ENCODE results near the gene IL1RN. TPM values are rescaled to one million over a fixed set of nuclear protein-coding genes. Genes with fewer than 3 reads are reported as not detected.

The IL1RN gene
- total RNA-seq, 4 donors from 2014 or later = 0.46 to 32.9 (median 2.7) TPM

DNA sequence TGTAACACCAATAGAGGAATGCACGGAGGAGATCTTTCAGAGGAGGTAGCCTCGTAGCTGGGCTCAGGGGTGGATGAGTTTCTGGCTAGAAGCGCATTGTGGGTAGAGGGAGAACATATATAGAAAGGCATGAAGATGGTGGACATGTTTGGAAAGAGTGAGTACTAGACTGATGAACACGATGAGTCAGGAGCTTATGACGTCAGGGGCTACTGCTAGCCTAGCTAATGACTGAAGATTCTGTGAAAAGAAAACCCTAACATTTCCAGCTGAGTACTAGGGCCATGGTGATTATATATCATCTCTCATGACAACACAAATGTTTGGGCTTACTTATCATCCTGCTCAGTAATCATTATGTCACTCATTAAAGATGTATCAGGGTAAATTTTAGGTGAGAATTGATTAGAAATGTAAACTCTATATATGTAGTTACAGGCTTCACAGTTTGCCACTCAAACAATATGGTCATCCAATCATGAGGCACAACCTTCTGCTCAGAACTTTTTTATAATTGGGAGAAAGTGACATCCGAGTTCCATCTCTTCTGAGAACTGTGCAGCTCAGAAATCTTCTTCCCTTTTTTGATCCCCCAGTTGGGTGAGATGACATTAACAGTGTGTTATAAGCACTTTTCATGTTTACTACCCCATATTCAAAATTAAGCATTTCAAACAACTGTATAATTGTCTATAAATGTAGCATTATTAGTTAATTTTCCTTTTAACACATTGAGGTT is 22.2 kb upstream of the IL1RN start:
- WGBS, 2 donors (ENCODE audit: low coverage in 1 of 2) = 51 to 77% methylated on average over 6 of the region's 6 CpGs
- no peak for TF ChIP-seq CTCF (IDR thresholded peaks at IDR 0.05)
- no peak for TF ChIP-seq POLR2A (IDR thresholded peaks at IDR 0.05)
- no peak for TF ChIP-seq POLR2AphosphoS5 (IDR thresholded peaks at IDR 0.05)
- TF ChIP-seq EP300 (IDR thresholded peaks at IDR 0.05) = no peak
- no peak overlapping the region for H3K27ac ChIP-seq
- peaks cover 0 to 18% (median 0%) of the 10 kb centered on the region in 3 donors for H3K9me3 ChIP-seq
- H3K4me1 ChIP-seq = no peaks in the 10 kb centered on the region
- H3K27me3 ChIP-seq = no peaks in the 10 kb centered on the region
- no peak for ATAC-seq
- no peak overlapping the region for H3K4me3 ChIP-seq
- no peaks in the 10 kb centered on the region for H3K36me3 ChIP-seq

DNA sequence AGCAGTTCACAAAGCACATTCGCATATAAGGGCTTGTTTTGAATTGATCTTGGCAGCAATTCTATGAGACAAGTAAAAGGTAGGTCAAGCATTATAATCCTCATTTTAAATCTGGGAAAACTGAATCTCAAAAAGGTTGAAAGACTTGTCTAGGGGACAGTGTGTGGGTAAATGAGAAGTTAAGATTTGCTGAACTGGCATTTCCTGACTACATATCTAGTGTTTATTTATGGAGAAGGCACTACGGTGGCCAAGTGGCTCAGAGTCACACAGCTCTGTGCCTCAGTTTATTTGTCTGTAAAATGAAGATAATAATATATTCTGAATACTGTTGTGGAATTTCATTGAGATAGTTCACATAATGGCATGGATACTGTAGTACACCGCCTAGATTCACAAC is 16.3 kb upstream of the IL1RN start:
- no peak overlapping the region for H3K4me3 ChIP-seq
- no peaks in the 10 kb centered on the region for H3K36me3 ChIP-seq
- no peak for TF ChIP-seq POLR2AphosphoS5 (IDR thresholded peaks at IDR 0.05)
- no peak for TF ChIP-seq EP300 (IDR thresholded peaks at IDR 0.05)
- no peak for TF ChIP-seq POLR2A (IDR thresholded peaks at IDR 0.05)
- no peak for TF ChIP-seq CTCF (IDR thresholded peaks at IDR 0.05)
- H3K4me1 ChIP-seq = no peaks in the 10 kb centered on the region
- no peaks in the 10 kb centered on the region for H3K9me3 ChIP-seq
- no peak overlapping the region for H3K27ac ChIP-seq
- H3K27me3 ChIP-seq = peaks cover 3% of the 10 kb centered on the region
- no peak for ATAC-seq
- 61 to 73% methylated on average over 3 of the region's 3 CpGs for WGBS, 2 donors (ENCODE audit: low coverage in 1 of 2)

DNA sequence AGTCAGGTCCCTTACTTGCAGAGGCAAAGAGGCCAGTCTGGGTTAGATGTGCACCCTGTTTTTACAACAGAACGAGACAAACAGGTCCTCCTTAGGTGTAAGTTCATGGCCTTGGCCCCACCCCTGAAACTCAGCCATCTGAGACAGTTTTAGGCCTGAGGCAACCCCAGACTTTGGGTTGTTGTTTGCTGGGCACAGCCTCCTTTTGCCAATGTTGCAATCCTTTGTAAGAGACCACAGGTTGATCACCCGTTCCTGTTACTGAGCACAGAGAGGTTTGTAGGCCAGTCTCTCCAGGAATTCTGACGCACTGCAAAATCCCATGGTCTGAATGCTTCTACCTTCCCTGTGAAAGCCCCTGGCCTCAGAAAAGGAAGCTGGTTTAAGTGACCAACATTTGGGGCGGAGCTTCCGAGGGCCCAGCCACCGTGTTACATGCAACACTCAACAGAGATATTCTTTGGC is 15.5 kb upstream of the IL1RN start:
- Histone ChIP-seq H3K9me3 (no peaks in the 10 kb centered on the region), H3K36me3 (no peaks in the 10 kb centered on the region), H3K4me3 (no peak overlapping the region), H3K4me1 (no peaks in the 10 kb centered on the region), H3K27me3 (peaks cover 3% of the 10 kb centered on the region), H3K27ac (no peak overlapping the region)
- TF ChIP-seq POLR2A (IDR thresholded peaks at IDR 0.05) = no peak
- no peak for TF ChIP-seq POLR2AphosphoS5 (IDR thresholded peaks at IDR 0.05)
- no peak for TF ChIP-seq CTCF (IDR thresholded peaks at IDR 0.05)
- no peak for TF ChIP-seq EP300 (IDR thresholded peaks at IDR 0.05)
- WGBS, 2 donors (ENCODE audit: low coverage in 1 of 2) = 51% methylated on average over 5 of the region's 6 CpGs; no CpG with 5 or more reads in 1 of the 2 donors
- ATAC-seq = no peak

GRCh38 chr2:113112441-113112840 is 15.0 kb upstream of the IL1RN start:
- H3K27ac ChIP-seq = no peak overlapping the region
- no peak for ATAC-seq
- WGBS, 2 donors (ENCODE audit: low coverage in 1 of 2) = 73 to 87% methylated on average over 6 to 8 of the region's 8 CpGs
- no peaks in the 10 kb centered on the region for H3K36me3 ChIP-seq
- no peak overlapping the region for H3K4me3 ChIP-seq
- H3K27me3 ChIP-seq = peaks cover 3% of the 10 kb centered on the region
- H3K9me3 ChIP-seq = no peaks in the 10 kb centered on the region
- H3K4me1 ChIP-seq = no peaks in the 10 kb centered on the region
- TF ChIP-seq EP300 (IDR thresholded peaks at IDR 0.05) = no peak
- no peak for TF ChIP-seq POLR2AphosphoS5 (IDR thresholded peaks at IDR 0.05)
- TF ChIP-seq CTCF (IDR thresholded peaks at IDR 0.05) = no peak
- no peak for TF ChIP-seq POLR2A (IDR thresholded peaks at IDR 0.05)

- no peaks in the 10 kb centered on the region for H3K36me3 ChIP-seq
- ATAC-seq = no peak
- WGBS, 2 donors (ENCODE audit: low coverage in 1 of 2) = 79 to 100% methylated on average over 1 to 5 of the region's 6 CpGs
- H3K4me3 ChIP-seq = no peak overlapping the region
- H3K9me3 ChIP-seq = no peaks in the 10 kb centered on the region
- no peak overlapping the region for H3K27ac ChIP-seq
- no peaks in the 10 kb centered on the region for H3K4me1 ChIP-seq
- peaks cover 3% of the 10 kb centered on the region for H3K27me3 ChIP-seq
- TF ChIP-seq CTCF (IDR thresholded peaks at IDR 0.05) (no peak), POLR2AphosphoS5 (IDR thresholded peaks at IDR 0.05) (no peak), POLR2A (IDR thresholded peaks at IDR 0.05) (no peak), EP300 (IDR thresholded peaks at IDR 0.05) (no peak)
Measured at GRCh38 chr2:113112871-113113270, 14.5 kb upstream of the IL1RN start.
